Hematopoietic multipotent progenitor cell treated with erythropoietin and hydrocortisone succinate and interleukin-3 and kit ligand, for 6 days (in vitro differentiated cells): ENCODE results near the gene SPATA3.

Source experiments
- DNase-seq: peaks from one replicate; pipeline ENCODE4 v3.0.0-alpha.2; 2015

Gene SPATA3

GRCh38 chr2:231032575-231033140 is 36.7 kb downstream of the SPATA3 start:
- no peak for DNase-seq

- DNase-seq, result no peak
These were observed 37.5 kb downstream of the SPATA3 start for GRCh38 chr2:231033147-231034132.

- DNase-seq, result no peak
These were observed 38.5 kb downstream of the SPATA3 start for GRCh38 chr2:231034291-231034882.

GRCh38 chr2:231036131-231036530 is 40.2 kb downstream of the SPATA3 start:
- DNase-seq, result no peak

- DNase-seq, result no peak
These were observed 40.7 kb downstream of the SPATA3 start for GRCh38 chr2:231036578-231037106.

- no peak for DNase-seq
These were observed 41.3 kb downstream of the SPATA3 start, which contains the start of gene C2orf72 for GRCh38 chr2:231037202-231037730. Gene C2orf72, plus strand, starts transcription at chr2:231037523. Its CDS starts 43 bp downstream, at chr2:231037566.

- DNase-seq, result no peak
These were observed 42.0 kb downstream of the SPATA3 start for GRCh38 chr2:231037731-231038482.

- DNase-seq, result no peak
These were observed 42.8 kb downstream of the SPATA3 start for GRCh38 chr2:231038483-231039293.

- DNase-seq, result no peak
These were observed 43.4 kb downstream of the SPATA3 start for GRCh38 chr2:231039294-231039664.

- DNase-seq, result no peak
These were observed 44.0 kb downstream of the SPATA3 start for GRCh38 chr2:231039821-231040364.

GRCh38 chr2:231041061-231041689 is 45.3 kb downstream of the SPATA3 start:
- DNase-seq, result no peak

- DNase-seq, result no peak
These were observed 47.9 kb downstream of the SPATA3 start for GRCh38 chr2:231043796-231044195.

- no peak for DNase-seq
These were observed 51.0 kb downstream of the SPATA3 start for GRCh38 chr2:231046916-231047273.

- DNase-seq, result no peak
These were observed 51.5 kb downstream of the SPATA3 start for GRCh38 chr2:231047274-231047922.

- no peak for DNase-seq
These were observed 52.3 kb downstream of the SPATA3 start for GRCh38 chr2:231047923-231048915.

- DNase-seq, result no peak
These were observed 53.5 kb downstream of the SPATA3 start for GRCh38 chr2:231049286-231050017.

- no peak for DNase-seq
These were observed 54.3 kb downstream of the SPATA3 start for GRCh38 chr2:231050018-231050901.
